Measurements from ENCODE around the gene ROR2.

- TF ChIP-seq CTCF (IDR thresholded peaks at IDR 0.05) (no peak), POLR2AphosphoS5 (IDR thresholded peaks at IDR 0.05) (no peak)
These were observed 69.6 kb downstream of the ROR2 start for GRCh38 chr9:91880378-91880972.
